ENCODE data around the gene OR6Q1. TPM values are rescaled to one million over a fixed set of nuclear protein-coding genes. Genes with fewer than 3 reads are reported as not detected.

Gene OR6Q1
- total RNA-seq, result not detected in 2 replicates

GRCh38 chr11:58030653-58031052, at the start of gene OR6Q1:
OR6Q1 (plus strand) TSS chr11:58030953; CDS start chr11:58030953, 0 bp downstream.

DNA sequence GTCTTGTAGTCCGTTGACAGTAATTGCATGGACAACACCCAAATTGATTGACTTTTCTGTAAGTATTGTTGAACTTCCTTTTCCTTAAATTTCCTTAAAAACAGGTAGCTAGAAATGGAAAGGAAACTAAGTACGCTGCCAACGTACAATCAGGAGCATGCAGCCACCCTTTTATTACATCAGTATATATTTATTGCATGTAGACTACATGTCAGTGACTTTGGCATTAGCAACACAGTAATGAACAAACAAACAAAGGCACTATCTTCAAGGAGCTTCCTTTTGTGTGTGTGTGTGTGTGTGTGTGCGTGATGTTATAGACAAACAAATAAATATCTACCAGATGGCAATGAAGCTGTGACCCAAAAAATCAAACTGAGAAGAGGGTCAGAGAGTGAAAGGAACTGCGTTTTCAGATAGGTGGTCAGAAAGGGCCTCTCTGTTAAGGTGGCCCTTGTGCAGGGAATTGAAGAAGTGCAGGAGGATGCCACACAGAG, 7.3 kb upstream of the OR6Q1 start, which contains the start of gene OR9Q1:
Gene OR9Q1, plus strand, starts transcription at position 447 of the 497 bp plus-strand sequence. CDS start 155,564 bp downstream, outside the sequence.

Other genes starting within 250 kb of the OR6Q1 start
- gene OR9Q1, start 7.1 kb upstream of the OR6Q1 start, total RNA-seq, result not detected in 2 replicates
- gene OR9I1, start 94.6 kb downstream of the OR6Q1 start, total RNA-seq, result not detected in 2 replicates
- not detected in 2 replicates for gene OR9Q2, start 158.1 kb downstream of the OR6Q1 start, total RNA-seq
- gene OR1S2, start 173.2 kb downstream of the OR6Q1 start, total RNA-seq, result not detected in 2 replicates
- gene OR1S1, start 181.8 kb downstream of the OR6Q1 start, total RNA-seq, result not detected in 2 replicates
- gene OR10Q1, start 198.0 kb downstream of the OR6Q1 start, total RNA-seq, result not detected in 2 replicates
- gene OR10W1, start 237.3 kb downstream of the OR6Q1 start, total RNA-seq, result not detected in 2 replicates